Measurements from ENCODE around the gene TLR2. TPM values are rescaled to one million over a fixed set of nuclear protein-coding genes. Genes with fewer than 3 reads are reported as not detected.

The TLR2 gene, protein sequence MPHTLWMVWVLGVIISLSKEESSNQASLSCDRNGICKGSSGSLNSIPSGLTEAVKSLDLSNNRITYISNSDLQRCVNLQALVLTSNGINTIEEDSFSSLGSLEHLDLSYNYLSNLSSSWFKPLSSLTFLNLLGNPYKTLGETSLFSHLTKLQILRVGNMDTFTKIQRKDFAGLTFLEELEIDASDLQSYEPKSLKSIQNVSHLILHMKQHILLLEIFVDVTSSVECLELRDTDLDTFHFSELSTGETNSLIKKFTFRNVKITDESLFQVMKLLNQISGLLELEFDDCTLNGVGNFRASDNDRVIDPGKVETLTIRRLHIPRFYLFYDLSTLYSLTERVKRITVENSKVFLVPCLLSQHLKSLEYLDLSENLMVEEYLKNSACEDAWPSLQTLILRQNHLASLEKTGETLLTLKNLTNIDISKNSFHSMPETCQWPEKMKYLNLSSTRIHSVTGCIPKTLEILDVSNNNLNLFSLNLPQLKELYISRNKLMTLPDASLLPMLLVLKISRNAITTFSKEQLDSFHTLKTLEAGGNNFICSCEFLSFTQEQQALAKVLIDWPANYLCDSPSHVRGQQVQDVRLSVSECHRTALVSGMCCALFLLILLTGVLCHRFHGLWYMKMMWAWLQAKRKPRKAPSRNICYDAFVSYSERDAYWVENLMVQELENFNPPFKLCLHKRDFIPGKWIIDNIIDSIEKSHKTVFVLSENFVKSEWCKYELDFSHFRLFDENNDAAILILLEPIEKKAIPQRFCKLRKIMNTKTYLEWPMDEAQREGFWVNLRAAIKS
- 10 to 100 TPM; 21.7 to 91.5 (median 56.8) TPM for total RNA-seq

DNA sequence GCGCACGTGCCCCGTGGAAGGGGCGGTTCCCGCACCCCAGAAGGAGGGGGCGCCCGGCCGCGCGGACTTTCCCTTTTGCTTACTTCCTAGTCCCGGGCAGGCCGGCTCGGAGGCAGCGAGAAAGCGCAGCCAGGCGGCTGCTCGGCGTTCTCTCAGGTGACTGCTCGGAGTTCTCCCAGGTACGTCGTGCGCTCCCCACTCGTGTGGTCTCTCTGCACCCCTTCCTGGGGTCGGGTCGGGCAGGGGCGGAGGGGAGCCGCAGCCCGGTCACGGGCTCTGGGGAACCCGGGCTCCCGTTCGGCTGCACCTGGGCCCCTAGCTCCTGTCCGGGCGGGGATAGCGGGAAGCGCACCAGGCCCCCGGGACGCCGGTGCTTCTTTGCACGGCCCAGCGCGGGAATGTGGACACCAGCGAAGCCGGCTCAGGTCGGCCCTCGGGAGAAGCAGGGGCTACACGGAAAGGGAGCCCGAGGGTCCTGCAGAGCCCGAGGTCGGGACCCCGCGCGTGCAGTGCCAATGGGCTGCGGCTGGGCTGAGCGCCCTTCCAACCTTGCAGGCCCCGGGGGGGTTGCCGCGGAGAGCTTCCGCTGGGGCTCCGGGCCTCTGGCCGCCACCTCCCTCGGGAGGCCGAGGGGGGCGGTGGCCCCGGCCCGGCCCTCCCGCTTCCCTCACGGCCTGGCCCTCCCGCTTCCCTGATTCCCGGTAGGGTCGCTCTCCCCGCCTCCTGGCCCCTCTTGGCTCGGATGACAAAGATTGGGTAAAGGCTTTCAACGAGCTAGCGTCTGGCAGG, at the start of gene TLR2:
Gene TLR2 (plus strand): TSS at position 99 of the 789 bp plus-strand sequence. CDS start 18,628 bp downstream, outside the sequence.
- TF ChIP-seq, protein P1, sequence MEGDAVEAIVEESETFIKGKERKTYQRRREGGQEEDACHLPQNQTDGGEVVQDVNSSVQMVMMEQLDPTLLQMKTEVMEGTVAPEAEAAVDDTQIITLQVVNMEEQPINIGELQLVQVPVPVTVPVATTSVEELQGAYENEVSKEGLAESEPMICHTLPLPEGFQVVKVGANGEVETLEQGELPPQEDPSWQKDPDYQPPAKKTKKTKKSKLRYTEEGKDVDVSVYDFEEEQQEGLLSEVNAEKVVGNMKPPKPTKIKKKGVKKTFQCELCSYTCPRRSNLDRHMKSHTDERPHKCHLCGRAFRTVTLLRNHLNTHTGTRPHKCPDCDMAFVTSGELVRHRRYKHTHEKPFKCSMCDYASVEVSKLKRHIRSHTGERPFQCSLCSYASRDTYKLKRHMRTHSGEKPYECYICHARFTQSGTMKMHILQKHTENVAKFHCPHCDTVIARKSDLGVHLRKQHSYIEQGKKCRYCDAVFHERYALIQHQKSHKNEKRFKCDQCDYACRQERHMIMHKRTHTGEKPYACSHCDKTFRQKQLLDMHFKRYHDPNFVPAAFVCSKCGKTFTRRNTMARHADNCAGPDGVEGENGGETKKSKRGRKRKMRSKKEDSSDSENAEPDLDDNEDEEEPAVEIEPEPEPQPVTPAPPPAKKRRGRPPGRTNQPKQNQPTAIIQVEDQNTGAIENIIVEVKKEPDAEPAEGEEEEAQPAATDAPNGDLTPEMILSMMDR (IDR thresholded peaks at IDR 0.05; ENCODE audit: low read depth), result no peak

DNA sequence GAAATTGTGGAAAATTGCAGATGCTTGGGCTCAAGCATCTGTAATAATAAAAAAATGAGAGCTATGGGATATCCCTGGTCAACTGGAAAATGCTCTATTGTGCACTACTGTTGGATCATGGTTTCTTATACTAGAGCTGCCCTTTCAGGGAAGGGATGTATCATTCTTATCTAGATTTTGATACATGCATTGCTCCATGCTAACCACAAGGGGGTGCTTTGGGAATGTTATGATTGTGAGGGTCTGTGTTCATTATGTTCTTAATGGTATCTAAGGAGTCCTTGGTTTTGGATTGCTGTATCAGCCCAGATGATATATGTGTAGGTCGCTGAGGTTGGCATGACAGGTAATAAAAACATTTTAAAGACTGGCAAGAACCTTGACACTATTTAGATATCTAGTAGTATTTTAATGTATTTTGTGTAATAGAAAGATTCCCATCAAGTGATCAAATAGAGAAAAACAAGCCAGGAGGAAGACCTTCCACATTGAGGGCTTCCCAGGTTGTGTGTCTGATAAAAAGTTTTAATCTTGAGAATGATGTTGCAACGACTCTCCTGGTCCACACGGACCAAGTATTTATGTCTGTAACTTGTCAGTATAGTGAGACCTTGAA, 49.2 kb upstream of the TLR2 start:
- TF ChIP-seq, protein P1 (IDR thresholded peaks at IDR 0.05; ENCODE audit: low read depth), result no peak

DNA sequence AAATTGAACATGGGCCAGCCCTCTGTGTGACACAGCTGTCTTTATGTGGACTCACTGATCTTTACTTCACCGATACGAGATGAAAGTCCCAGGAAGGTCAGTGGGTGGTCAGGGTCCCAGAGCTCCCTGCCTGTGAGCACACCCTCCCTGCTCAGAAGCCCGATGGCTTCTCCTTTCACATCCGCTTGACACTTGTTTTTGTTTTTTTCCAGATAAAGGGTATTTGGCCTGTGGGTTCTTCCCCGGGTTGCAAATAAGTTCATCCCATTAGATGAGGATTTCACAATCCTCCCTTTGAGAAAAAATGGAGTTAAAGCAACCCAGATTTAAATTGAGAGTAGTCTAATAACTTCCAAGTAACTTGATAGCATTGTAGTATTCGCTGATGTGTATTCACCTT, 48.2 kb upstream of the TLR2 start:
- TF ChIP-seq, protein P1 (IDR thresholded peaks at IDR 0.05; ENCODE audit: low read depth), result no peak

DNA sequence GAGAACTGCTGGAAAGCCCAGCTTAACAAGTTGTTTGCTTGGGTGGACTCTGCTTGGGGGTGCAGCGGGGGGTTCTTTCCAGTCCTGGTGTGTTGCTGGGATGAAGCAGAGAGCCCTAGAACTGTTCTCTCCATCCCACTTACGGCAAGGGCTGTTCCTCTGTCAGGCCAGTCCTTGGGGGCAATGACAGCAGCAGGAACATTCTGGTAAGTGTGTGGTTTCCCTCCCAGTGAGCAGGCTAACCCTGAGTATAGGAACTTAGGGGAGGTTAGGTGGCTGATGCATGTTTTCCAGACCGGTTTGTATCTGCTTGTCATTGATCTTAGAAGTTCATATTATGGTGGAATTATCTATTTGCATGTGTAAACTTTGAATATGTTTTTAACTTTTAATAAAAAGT, 46.9 kb upstream of the TLR2 start:
- TF ChIP-seq, protein P1 (IDR thresholded peaks at IDR 0.05; ENCODE audit: low read depth), result no peak

DNA sequence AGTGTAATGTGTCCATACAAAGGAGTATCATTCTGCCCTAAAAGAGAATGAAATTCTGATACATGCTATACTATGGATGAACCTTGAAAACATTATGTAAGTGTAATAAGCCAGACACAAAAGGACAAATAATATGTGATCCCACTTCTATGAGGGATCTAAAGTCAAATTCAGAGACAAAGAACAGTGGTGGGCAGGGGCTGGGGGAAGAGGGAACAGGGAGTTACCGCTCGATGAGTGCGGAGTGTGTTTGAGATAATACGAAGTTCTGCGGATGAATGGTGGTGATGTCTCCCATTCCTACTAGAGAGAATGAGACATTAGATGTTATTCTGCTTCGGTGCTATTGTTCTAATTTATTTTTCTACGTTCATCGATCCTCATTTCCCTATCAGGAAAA, 46.1 kb upstream of the TLR2 start:
- TF ChIP-seq, protein P1 (IDR thresholded peaks at IDR 0.05; ENCODE audit: low read depth), result no peak

DNA sequence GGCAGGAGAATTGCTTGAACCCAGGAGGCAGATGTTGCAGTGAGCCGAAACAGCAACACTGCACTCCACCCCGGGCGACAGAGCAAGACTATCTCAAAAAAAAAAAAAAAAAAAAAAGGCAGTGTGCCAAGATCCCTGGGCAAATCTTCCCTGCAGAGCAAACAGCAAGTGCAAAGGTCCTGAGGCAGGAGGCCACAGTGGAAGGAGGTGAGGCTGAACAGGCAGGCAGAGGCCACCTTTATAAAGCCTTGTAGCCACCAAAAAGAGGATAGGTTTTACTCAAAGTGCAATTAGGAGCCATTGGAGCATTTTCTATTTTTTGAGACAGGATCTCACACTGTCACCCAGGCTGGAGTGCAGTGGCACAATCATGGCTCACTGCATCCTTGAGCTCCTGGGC, 45.1 kb upstream of the TLR2 start:
- TF ChIP-seq, protein P1 (IDR thresholded peaks at IDR 0.05; ENCODE audit: low read depth), result no peak

Measured in subcutaneous adipose tissue (tissue), 4 donors.